ENCODE results near the gene NEIL1. TPM values are rescaled to one million over a fixed set of nuclear protein-coding genes. Genes with fewer than 3 reads are reported as not detected.
A peak's percentile ranks its signal among the peaks of the same experiment; 100 is the strongest.

The NEIL1 gene
- total RNA-seq, 2 donors from 2014 or later = 40.7 to 51.5 TPM

DNA sequence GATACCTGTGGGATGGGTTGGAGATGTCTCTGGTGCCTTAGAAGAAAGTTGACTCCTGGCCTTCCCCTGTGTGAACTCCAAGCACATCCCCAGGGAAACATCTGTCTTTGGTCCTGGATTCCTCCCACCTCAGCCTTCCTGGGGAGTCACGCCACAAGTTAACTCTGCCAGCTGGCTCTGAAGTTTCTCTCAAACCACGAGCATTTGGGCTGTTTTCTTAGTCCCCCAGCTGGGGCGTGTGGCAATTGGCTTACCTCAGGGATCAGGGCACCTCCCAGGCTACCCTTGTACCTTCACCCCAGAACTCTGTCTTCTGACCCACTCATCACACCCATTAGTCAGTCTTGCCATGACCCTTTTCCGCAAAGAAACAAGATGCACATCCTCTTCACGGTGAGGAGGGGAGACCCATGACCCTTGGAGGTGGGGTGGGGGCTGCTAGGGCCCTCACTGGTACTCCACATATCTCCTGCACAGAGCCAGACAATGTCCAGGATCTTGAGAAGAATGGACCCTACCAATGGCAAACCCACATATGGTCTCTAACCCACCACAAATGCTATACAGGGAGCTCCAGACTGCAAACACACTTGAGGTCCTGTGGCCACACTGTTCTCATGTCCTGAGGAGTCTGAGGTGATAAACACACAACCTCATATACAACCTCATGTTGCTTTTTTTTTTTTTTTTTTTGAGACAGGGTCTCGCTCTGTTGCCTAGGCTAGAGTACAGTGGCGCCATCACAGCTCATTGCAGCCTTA is 3.9 kb downstream of the NEIL1 start:
- no peak for ATAC-seq
- DNase-seq = no peak
- intact Hi-C loops (cut with DNase I, micrococcal nuclease) = no loop called here

DNA sequence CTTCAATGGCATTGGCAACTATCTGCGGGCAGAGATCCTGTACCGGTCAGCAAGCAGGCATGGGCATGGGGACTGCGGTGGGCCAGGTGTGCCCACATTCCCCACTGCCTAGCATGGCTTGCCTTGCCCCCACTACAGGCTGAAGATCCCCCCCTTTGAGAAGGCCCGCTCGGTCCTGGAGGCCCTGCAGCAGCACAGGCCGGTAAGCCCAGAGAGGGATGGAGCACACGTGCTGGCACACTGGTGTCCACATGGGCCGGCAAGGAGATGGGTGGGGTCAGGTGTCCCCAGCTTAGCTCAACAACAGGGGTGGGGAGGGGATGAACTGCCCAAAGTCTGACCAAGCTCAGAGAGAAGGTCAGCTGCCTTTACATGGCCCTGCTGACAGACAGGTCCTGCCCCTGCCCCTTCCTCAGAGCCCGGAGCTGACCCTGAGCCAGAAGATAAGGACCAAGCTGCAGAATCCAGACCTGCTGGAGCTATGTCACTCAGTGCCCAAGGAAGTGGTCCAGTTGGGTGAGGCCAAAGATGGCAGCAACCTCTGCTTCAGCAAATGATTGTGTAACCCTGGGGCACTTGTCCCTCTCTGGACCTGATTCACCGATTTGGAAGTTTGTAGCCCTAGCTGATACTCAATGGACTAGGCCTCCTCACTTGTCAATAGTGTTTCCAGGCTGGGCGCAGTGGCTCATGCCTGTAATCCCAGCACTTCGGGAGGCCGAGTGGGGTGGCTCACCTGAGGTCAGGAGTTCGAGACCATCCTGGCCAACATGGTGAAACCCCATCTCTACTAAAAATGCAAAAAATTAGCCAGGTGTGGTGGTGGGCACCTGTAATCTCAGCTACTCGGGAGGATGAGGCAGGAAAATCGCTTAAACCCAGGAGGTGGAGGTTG is 5.6 kb downstream of the NEIL1 start:
- no peak for ATAC-seq
- intact Hi-C loops (cut with DNase I, micrococcal nuclease) = no loop called here
- DNase-seq = no peak

DNA sequence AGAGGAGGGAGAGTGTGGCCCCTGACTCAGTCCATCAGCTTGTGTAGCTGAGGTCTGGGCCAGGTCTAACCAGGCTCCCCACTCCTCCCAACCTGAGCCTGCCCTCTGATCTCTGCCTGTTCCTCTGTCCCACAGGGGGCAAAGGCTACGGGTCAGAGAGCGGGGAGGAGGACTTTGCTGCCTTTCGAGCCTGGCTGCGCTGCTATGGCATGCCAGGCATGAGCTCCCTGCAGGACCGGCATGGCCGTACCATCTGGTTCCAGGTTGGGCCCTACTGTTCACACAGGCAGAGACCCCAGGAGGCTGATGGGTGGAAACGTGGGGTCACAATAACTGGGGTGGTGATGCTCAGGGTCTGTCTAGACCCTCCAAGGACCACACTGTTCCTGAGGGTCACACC is 6.8 kb downstream of the NEIL1 start:
- intact Hi-C loops (cut with DNase I, micrococcal nuclease) = no loop called here
- ATAC-seq (no peak), DNase-seq (no peak)

DNA sequence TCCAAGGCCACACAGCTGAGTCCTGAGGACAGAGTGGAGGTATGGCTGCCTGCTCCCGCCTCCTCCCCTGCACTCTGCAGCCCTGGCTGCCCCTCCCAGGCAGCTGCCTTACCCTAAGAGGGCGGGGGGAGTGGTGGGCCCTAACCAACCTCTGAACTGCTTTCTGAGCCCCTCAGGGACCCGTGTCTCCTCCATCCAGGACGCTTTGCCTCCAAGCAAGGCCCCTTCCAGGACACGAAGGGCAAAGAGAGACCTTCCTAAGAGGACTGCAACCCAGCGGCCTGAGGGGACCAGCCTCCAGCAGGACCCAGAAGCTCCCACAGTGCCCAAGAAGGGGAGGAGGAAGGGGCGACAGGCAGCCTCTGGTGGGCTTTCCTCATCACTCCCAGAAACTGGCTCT is 7.6 kb downstream of the NEIL1 start:
- DNase-seq (no peak), ATAC-seq (no peak)
- intact Hi-C loops (cut with DNase I, micrococcal nuclease) = no loop called here

DNA sequence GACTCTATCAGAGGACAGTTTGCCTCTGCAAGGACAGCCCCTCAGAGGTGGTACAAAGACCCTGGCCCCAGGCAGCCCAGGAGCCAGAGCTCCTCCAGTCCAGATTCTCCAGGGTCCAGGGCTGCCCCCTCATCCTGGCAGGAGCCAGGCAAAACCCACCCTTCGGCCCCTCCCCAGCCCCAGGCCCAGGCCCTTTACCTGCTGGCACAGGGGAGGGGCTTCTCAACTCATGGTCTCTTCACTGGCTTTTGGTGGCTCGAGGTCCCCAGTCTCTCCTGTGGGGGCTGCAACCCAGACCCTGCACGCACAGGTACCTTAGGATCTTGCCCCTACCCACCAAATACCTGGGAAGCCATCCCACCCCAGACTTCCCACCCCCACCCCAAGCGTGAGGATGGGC is 8.5 kb downstream of the NEIL1 start:
- intact Hi-C loops (cut with DNase I, micrococcal nuclease) = no loop called here
- DNase-seq (no peak), ATAC-seq (no peak)

DNA sequence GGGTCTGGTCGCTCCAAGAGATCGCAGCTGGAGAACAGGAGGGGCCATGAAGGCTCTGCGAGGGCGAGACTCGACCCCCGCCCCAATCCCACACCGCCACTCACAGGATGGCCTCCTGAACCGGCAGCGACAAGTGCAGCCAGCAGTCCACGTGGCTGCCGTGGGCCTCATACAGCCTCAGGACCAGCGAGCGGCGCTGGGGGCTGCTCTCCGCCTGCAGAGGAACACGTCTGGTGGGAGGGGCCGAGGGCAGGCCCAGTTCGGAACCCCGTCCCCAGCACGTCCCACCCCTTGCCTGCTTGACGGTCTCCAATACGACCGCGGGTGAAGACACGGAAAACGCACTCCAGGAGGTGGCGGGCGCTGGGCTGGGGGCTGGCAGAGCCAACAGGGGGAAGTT is 9.2 kb downstream of the NEIL1 start:
- intact Hi-C loops (cut with DNase I, micrococcal nuclease) = no loop called here
- no peak for DNase-seq
- ATAC-seq = no peak

DNA sequence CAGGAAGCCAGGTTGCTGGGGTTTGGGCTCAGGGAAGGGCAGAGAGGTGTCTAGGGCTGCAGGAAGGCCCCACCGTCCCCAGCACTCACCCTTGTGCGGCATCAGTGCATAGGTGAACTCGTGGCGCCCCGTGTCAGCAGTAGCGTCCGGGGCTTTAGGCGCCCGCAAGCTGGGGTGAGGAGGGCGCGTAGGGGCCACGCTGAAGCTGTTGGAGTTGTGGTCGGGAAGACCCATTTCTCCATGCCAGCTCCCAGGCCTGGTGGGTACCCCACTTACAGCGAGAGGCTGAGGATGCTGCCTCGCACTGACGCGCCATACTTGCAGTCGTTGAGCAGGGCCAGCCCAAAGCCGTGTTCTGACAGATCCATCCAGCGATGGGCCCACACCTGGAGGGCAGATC is 9.7 kb downstream of the NEIL1 start:
- ATAC-seq (no peak), DNase-seq (no peak)
- intact Hi-C loops (cut with DNase I, micrococcal nuclease) = no loop called here

DNA sequence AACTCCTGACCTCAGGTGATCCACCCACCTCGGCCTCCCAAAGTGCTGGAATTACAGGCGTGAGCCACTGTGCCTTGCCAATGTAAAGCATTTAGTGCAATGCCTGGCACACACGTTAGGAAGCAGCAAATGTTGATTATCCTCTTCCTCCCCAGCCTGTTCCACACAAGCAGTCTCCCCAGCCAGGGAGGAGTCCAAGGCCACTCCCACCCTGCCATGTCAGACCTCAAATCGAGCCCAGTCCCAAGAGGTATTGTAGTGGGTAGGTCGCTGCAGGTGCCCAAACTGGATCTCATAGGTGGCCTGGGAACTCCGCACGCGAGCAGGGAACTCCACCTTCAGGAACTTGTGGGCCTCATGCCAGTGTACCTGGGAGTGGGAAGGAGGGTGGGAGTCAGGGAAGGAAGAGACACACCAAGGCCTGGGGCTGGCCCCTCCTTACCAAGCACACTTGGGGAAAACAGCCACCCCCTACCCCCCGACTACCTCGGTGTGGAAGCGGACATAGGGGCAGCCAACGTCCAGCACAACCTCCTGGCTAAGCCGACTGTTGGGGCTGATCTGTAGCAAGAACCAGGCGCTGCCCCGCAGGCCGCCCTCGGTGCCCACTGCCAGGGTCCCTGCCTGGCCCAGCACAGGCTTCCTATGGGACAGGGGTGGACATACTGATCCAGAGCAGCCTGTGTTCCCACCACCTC is 11.3 kb downstream of the NEIL1 start:
- ATAC-seq (no peak), DNase-seq (no peak)
- intact Hi-C loops (cut with DNase I, micrococcal nuclease) = no loop called here

DNA sequence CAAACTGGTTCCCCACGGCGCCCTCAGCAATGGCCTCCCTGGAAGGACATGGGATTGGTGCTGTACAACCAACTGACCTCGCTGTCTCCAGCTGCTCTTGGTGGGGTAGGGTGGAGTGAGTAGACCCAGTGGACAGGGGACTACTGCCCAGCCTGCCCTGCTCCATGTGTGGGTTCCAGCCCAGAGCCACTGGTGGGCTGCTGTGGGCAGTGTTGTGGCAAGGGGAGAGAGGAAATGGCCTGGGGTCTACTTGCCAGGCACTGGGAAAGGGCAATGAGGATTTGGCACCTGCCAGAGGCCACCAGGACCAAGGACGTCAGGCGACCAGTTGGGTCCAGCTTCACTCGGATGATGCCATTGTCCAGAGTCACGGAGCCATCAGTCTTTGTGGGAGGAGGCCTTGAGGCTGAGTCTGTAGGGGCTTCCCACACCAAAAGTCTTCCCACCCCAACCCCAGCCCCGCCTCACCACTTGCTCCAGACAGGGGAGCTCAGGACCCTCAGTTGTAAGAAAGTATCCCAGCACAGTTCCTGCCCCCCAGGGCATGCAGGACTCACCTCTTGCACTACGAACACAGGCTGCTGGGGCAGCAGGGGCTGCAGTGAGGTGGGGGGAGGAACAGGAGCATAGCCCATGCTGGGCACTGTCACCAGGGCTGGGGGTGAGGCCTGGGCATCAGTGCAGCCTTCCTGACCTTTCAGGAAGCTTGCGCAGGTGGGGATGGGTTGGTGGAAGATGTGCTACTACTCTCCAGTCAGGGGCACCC is 12.1 kb downstream of the NEIL1 start:
- no peak for DNase-seq
- no peak for ATAC-seq
- intact Hi-C loops (cut with DNase I, micrococcal nuclease) = no loop called here

DNA sequence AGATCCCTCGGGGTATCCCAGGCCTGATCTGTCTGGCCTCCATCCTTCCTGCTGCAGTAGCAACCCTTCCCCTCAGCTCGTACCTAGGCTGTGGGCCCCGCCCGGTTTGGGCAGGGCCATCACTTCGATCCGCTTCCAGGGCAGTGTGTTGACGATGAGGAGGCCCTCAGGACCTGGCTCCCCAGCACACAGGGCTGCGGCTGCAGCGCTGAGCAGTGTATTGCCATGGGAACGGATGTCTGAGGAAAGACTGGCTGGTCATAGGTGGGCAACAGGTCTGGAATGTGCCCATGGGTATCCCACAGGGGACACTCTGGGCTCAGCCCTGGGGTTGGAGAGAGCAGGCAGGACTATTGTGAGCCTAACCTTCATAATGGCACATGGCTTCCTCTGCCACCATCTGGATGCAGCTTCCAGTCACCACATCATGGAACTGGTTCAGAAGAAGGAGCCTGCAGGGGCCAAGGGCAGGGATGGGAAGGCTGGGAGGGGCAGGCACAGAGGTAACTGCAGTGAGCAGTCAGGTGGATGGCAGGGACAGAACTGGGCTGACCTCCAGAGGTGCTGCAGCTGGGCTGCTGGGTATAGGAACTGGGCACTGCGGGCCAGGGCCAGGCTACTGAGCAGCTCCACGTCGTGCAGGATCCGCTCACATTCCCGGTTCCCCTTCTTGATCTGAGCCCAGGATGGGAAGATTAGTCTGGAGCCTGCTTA is 12.9 kb downstream of the NEIL1 start:
- intact Hi-C loops (cut with DNase I, micrococcal nuclease) = loop anchor here in 1 of 2 donors (10.0 kb wide), 1 partner anchor 275 kb away; no protein-coding TSS in a partner anchor
- DNase-seq (no peak), ATAC-seq (peak; percentile 18)

DNA sequence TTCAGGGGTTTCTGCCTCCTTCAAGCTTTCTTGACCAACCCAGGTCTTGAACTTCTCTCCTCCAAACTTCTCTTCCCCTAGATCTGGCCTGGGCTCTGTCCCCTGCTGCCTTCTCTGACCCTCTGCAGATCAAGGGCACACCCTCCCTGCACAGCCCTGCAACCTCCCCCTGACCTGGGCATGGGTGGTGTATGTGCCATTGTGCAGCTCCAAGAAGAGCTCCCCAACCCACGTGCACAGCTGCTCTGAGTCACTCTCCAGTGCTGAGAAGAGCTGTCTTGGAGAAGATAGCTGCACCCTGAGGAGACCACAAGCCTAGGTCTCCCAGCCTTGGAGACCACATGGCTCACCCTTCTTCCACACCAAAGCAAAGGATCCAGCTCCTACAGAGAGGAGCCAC is 13.6 kb downstream of the NEIL1 start:
- ATAC-seq (no peak), DNase-seq (no peak)
- intact Hi-C loops (cut with DNase I, micrococcal nuclease) = loop anchor here in 1 of 2 donors (10.0 kb wide), 1 partner anchor 274 kb away; no protein-coding TSS in a partner anchor

DNA sequence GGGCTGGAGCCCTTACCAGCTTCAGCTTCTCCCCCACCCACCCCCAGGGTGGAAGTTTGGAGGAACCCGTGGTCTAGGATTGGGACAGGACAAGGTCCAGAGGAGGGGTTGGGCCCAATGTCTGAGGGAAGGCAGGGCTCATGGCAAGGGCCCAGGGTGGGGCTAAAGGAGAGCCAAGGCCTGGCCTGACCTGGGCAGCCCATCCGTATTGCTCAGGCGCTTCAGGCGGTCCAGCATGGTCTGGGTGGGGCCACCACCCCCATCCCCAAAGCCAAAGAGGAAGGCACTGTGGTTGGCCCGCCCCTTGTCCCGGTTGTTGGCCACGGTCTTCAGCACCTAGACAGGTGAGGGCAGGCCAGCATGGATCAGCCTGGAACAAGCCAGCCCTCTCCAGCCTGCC is 14.0 kb downstream of the NEIL1 start:
- ATAC-seq (no peak), DNase-seq (no peak)
- intact Hi-C loops (cut with DNase I, micrococcal nuclease) = loop anchor here in 1 of 2 donors (10.0 kb wide), 1 partner anchor 274 kb away; no protein-coding TSS in a partner anchor

DNA sequence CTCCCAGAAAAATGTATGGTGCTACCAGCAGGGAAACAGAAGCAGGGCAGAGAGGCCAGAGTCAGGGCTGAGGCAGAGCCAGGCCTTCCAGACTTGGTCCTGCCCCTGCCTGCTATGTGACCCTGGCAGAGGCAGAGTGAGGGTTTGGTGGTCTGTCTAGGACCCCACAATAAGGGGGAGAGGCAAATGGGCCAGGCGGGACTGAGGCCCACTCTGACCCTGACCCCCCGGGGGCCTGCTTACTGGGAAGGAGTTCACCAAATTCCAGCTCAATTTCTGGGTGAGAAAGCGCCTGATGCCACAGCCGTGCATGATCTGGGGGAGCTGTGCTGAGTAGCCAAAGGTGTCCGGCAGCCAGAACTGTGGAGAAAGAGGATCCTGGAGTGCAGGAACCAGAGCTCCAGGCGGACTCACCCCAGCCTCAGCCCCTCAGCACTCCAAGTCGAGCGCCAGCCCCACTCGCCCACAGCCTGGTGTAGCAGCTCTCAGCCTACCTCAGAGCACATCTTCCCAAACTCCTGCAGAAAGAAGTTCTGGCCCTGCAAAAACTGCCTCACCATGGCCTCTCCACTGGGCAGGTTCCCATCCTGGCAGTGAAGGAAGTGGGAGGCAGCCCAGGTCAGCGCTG is 14.6 kb downstream of the NEIL1 start:
- intact Hi-C loops (cut with DNase I, micrococcal nuclease) = loop anchor here in 1 of 2 donors (10.0 kb wide), 1 partner anchor 273 kb away; no protein-coding TSS in a partner anchor
- DNase-seq = no peak
- ATAC-seq = no peak

DNA sequence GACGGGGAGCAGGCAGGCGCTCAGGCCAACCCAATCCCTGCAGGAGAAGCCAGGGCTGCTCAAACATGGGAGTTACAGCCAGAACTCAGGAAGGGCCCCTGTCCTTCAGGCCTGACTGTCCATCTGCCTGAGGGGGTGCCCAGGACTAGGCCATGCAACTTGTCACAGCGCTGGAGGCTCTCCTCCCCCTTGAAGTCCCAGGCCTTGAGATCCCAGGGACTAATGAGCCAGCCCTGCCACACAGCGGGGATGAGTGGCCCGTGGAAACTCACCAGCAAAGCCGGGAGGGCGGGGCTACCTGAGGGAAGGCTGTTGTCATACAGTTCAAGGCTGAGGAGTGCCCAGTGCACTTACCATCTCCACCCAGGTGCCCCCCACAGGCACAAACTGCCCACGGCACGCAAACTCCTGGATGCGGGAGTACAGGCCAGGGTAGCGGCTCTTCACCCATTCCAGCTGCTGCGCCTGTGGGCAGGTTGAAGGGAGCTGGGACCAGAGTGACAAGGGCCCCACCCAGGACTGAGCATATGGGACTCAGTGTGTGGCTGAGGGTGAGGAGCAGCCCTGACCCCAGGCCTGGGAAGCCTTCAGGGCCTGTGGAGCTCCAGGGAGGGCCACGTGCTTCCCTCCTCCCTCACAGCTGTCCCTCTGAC is 15.3 kb downstream of the NEIL1 start:
- DNase-seq (no peak), ATAC-seq (peak; percentile 10)
- intact Hi-C loops (cut with DNase I, micrococcal nuclease) = loop anchor here in 1 of 2 donors (10.0 kb wide), 1 partner anchor 273 kb away; no protein-coding TSS in a partner anchor

DNA sequence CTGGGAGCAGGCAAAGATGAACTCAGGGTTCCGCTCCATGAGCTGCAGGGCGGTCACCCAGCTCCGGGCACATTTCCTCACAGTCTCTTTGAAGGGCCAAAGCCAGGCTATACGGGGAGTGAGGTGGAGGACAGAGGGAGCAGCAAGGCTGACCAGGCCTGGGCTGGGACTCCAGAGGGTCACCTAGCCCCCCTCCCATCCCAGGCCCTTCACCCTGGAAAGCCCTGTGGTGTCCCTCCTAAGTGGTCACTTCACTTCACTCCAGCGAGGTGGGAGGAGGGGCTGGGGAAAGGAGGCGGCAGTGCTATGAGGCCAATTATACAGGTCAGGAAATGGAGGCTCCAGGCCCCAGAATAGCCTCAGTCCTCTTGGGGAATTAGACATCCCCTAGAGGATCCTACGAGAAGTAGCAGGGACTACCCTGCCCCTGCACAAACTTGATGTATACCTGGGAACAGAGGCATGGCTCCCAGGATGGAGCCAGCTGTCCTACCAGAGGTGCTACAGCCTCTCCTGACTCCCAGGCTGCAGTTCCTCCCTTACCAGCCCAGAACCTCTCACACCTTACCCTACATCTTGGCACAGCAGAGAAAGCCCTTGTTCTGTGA is 15.9 kb downstream of the NEIL1 start:
- no peak for DNase-seq
- intact Hi-C loops (cut with DNase I, micrococcal nuclease) = loop anchor here in 1 of 2 donors (10.0 kb wide), 1 partner anchor 272 kb away; no protein-coding TSS in a partner anchor
- no peak for ATAC-seq

DNA sequence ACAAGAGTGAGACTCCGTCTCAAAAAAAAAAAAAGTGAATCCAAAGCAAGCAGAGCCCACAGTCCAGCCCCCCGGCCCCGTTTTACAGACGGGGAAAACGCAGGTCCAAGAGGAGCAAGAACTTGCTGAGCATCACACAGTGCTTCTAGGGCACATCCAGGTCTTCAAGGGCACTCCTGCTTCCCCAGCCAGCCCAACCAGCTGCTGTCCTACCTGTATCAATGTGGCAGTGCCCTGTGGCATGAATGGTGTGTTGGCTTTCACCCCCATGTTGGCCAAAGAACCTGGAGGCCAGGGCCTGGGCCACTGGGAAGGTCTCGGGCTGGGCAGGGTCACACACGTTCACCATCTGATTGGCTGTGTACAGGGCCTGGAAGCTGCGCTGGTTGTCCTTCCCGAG is 16.9 kb downstream of the NEIL1 start:
- ATAC-seq (no peak), DNase-seq (no peak)
- intact Hi-C loops (cut with DNase I, micrococcal nuclease) = loop anchor here in 1 of 2 donors (10.0 kb wide), 1 partner anchor 271 kb away; no protein-coding TSS in a partner anchor
